A172 (cell line): ENCODE results near the gene MYOT. TPM values are rescaled to one million over a fixed set of nuclear protein-coding genes. Genes with fewer than 3 reads are reported as not detected.
"Not testable (repeated sequence)": the region's sequence is repeated elsewhere in the genome, so short reads cannot be mapped to it uniquely, and the experiment has no call there.

Experiments used
- DNase-seq: peaks from one replicate; pipeline ENCODE4 v3.0.0-alpha.2; 2015; ENCODE audit warnings: low spot score
- total RNA-seq: library from RNA; depleted of rRNA; stranded (reverse); fragments of >200 nt; shearing (Covaris generic); gene quantifications from 2 replicates; pipeline ENCODE4 v1.2.3, GENCODE V29; 2014; rRNA removed

Gene MYOT, protein sequence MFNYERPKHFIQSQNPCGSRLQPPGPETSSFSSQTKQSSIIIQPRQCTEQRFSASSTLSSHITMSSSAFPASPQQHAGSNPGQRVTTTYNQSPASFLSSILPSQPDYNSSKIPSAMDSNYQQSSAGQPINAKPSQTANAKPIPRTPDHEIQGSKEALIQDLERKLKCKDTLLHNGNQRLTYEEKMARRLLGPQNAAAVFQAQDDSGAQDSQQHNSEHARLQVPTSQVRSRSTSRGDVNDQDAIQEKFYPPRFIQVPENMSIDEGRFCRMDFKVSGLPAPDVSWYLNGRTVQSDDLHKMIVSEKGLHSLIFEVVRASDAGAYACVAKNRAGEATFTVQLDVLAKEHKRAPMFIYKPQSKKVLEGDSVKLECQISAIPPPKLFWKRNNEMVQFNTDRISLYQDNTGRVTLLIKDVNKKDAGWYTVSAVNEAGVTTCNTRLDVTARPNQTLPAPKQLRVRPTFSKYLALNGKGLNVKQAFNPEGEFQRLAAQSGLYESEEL
- total RNA-seq: not detected in 2 replicates

DNA sequence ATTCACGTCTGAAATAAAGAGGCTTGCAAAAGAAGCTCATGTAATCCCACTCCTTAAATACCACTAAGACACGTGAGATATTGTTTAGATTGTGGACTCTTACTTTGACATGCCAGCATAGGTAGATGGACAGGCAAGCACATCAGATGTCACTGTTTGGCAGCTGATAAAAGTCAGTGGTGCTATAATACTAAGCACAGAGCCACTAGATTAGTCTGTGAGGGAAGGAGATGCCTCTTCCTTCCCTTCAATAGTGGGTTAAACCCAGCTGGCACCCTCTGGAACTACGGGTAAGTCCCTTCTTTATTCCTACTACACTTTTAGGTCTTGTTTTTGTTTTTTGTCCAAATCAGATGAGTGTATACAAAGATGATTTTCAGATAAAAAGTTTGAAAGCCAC lies at the start of gene MYOT:
TSS of gene MYOT (plus strand) at position 197 of the 400 bp plus-strand sequence. CDS start 2,792 bp downstream, outside the sequence.
- DNase-seq: no peak

DNA sequence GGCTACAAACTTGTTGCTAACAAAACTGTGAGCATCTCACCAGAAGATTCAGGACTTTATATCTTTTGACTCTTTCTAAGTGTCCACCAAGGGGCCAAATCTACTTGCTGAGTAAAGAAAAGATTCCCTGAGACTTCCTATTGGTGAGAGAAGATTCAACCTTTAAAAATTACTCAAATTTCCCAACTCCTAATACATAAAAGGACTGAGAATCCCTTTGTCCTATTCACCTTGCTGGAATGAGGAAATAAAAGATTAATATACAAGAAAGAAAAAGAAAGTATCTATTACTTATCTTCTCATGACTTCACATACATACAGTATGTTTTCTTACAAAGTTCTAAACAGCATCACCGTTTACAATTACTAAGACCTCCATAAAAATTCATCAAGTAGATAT lies 47.9 kb upstream of the MYOT start:
- DNase-seq: no peak

DNA sequence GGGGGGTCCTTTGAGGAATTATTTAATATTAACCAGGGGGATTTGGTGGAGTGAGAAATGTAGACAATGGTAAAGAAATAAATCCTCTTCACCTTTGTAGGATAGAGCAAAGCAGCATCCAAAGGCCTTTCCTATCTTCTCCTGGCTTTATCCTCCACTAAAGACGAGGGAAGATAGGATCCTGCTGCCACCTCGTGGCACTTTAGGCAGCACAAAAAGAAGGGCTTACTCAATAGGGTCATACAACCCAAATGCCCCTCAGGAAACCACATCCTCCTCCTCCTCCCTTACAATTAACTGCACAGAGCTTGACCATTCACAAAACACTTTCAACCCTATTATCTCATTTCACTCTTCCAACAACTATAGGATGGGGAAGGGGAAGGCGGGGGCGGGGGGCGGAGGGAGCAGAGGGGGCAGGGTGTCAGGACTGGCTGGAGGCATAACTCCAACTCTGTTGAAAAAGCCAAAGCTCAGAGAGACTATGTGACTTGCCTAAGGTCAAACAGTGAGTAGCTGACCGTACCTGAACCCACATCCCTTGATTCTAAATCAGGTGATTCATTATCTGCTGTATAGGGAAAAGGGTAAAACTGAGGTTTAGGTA lies 45.4 kb upstream of the MYOT start:
- DNase-seq: peak; percentile 54

DNA sequence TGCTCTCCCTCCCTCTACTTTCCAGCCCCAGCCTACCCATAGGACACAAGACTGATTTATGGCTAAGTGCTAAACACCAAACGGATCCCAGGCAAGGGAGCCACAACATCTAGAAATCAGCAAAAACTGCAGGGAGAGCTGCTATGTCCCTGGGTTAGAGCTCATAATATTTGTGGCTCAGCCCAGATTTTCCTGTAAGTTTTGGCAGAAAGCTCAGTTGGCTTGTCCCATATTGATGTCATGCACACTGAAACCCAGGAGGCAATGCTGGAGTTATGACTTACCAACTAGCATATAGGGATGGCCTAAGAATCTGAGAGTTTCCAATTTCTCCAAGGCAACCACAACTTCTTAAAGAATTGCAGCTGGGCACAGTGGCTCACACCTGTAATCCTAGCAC lies 44.7 kb upstream of the MYOT start:
- DNase-seq: no peak

DNA sequence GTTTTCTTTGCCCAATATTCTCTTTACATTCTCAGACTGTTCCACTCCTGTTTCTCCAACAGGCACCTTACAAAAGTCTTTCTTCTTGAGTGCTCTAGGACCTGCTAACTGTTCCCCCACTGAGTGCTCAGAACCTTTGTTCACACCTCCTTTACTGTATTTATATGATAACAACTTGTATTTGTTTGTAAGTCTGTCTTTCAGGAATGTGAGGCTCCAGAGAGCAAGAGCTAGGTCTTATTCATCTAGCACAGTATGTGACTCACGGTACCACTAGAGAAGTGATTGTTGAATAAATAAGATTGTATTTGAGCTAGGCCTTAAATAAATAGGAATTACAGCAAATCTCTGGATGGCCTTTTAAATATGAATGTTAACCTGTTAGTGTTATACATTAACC lies 42.5 kb upstream of the MYOT start:
- no peak for DNase-seq

DNA sequence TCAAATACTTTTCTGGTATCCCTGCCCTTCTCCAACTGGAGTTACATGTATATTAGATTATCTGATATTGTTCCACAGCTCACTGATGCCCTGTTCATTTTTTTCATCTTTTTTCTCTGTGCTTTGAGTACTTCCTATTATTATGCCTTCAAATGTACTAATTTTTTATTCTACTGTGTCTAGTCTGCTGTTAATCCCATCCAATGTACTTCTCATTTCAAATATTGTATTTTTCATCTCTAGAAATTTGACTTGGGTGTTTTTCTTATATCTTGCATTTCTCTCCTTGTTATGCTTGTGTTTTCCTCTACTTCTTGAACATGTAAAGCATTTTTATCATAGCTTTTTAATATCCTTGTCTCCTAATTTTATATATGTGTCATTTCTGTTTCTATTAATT lies 41.6 kb upstream of the MYOT start:
- DNase-seq: no peak

DNA sequence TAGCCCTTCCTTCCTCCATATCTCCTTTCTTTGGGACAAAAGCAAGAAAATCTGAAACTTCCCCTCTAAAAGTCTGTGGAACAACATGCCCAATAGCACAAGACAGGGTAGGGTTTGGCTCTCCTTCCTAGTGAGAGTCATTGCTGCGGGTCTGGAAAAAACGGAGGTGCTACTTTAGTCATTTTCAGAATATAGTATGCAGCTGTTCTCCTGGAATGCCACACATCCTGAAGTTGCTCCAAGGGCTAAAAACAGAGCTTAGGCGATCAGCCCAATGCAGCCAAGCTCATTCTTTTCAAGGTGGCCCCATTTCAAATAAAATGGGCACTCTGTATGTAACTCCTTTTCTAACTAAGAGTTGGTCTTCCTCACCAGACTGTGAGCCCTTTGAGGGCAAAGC lies 39.5 kb upstream of the MYOT start:
- no peak for DNase-seq

DNA sequence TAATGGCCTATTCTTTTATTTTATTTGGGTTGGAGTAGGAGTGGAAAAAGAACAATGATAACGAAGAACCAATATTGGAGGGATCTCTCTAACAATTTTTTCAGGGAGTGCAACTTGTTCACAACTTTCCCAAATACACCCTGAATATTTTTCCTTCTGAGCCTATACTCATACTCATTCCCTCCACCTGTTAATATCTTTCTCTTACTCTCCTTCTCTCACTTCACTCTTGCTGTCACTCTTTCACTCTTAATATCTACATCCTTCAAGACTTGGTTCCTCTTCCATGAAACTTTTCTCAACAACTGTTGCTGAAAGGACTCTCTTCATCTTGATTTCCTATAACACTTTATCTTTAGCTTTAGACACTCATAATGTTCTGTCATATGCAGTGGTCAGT lies 39.0 kb upstream of the MYOT start:
- DNase-seq: no peak

DNA sequence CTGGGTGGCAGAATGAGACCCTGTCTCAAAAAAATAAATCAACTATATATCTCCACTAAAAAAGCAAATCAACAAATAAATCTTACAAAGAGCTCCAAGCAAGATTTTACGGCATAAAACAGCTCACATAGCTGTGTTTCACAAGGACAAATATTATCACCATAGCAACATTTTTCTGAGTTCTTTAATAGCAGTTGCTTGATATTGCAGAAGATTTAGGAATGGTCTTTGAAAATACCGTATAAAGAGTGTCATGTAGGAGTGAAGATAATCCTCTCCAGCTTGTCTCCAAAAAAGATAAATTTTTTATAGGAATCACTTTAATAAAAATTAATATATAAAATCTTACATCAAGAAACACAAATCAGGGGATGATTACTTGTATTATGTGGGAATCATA lies 36.6 kb upstream of the MYOT start:
- DNase-seq: no peak

DNA sequence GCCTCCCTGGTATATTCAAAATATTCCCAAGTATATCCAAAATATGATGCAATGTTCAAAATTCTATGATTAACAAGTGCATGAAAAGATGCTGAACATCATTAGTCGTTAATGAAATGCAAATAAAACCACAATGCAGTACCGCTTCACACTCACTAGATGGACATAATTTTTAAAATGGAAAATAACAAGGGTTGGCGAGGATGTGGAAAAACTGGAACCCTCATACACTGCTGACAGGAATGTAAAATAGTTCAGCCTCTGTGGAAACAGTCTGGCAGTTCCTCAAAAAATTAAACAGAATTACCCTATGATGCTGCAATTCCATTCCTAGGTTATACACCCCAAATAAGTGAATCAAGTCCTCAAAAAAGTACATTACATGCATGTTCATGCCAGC lies 36.1 kb upstream of the MYOT start:
- no peak for DNase-seq

DNA sequence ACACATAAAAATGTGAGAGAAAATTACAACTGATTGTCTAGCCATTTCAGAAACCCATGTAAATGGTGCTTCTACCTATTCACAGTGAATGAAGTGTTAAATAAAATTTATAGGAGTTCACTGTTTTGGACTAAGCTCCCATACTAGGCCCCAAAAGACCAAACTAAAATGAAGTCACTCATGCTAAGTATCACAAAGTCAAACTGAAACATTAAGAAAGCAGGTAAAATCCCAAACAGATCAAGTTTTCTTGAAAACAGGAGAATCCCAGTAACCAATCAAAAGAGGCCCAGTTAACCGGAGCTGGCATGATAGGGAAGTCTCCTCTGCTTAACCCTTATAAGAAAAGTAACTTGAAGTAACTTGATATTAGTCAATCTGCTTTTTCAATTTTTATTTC lies 35.2 kb upstream of the MYOT start:
- DNase-seq: no peak

DNA sequence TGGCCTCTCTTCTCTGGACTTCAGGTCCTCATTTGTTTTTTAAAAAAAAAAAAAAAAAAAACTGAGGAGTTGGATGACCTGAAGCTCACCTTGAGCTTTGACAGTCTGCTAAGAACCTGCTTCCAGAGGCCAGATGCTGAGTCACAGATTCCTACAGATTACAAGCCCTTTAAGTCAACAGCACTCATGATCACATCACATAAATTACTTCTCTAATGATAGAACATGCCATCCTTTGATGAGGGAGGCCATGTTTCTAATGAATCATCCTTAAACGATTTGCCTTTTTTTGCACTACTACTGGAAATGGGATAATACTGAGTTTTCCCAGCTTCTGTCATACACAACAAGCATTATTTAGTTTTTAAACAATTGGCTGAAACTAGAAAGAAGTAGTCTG lies 34.2 kb upstream of the MYOT start:
- peak; percentile 96 for DNase-seq

DNA sequence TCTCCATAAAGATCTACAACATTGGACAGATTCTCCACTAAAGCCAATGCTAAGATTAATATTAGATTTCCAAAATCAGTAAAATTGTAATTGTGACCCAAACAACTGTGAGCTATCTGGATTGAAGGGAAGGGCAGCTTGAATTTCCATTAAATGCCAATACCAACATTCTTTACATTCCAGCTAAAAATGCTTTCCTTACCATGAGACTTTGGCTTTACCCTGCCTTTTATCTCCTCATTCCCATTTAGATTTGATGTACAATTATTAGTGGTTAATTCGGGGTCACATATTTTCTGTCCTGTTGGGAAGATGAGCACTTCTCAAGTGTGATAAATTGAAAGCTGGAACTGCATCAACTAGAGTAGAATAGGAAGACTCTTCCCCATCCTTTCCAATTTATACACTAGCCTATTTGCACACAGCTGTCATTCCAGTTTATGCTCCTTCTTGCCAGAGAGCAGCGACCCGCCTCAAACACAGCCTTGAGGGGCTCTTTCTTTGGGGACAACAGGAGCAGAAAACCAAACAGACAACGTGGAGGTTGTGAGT lies 33.1 kb upstream of the MYOT start:
- peak; percentile 17 for DNase-seq

DNA sequence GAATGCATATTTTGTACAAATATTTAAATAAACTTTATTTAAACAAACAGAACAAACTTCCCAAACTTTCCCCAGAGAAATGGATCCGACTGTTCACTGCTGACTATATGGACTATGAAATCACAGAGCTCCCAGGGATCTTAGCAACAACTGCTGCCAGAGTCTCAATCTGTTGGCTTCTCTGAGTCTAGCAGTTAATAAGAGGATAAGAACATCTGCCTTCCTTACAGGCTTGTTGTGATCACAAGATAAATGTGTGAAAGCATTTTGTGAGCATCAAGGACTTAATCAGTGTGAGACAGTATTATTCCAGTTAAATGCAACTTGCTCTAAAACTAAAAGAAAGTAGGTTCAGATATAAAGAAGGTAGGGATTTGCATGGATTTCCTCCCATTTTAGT lies 31.4 kb upstream of the MYOT start:
- no peak for DNase-seq

DNA sequence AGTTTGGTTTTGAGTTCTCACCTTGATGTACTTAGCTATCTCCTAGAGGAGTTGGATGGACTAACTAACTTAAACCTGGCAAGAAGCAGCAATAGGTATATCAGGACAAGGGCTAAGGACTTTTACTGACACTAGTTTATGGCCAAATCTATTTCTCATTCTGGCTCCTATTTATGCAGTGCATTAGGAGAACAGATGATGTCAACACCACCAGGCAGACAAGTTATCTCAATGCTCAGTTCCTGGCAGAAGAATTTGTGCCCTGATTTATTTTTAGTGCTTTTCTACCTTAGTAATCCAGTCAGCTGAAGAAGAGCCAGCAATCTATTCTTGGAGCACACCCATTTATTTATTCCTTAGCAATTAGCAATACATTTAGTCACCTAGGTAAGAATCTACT lies 30.7 kb upstream of the MYOT start:
- peak; percentile 53 for DNase-seq

DNA sequence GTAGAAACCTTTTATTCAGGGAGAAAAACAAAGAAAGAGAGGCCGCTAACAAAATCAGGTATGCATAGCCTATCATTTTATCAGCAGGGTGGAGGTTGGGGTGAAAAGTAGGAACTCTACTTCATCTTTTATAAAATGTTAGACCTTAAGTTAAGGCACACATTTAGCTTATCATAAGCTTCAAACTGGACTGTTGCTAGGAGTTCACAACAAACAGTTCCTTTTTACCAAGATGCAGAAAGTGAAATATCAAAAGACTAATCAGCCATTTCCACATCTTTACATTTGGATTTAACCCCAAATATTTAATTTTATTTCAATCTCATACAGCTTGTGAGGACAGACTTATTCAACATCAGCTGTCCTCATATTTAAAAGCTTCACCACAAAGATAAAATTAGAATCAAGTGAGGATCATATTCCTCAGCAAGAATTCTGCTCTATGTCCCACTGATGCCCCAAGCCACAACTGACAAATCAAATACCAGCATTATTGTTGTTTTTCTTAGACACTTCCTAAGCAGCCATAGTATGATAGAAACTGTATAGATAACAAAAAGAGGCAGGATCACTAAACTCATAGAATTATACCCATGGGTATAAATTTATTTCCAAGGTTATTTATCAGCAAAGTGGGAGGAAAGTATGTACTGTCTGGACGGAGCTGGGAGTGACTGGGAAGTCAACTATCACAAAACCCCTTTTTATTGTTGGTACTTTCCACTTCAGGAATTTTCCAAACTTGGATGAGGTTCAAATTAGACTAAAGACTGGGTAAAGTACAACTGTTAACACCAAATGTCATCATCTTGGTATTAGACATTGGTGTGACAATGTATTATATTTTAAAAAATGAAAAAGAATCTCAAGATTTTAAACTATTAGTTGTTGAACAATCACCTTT lies 29.9 kb upstream of the MYOT start:
- peak; percentile 19 for DNase-seq

DNA sequence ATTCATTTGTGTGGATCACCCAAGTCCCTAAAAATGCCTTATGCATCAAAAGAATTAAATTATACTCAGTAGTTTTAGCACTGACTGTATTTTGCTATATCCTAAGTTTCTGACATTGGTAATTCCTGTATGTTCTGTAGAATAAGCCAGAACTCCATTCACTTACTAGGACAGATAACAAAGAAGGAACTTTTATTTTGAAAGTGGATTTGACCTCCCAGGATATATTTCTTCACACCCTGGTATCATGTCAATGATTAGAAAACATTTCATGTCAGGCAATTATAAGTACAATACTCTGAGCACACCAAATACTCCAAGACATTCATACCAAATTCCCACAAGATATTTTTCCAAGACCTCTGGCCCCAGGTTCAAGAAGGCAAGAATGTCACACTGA lies 28.7 kb upstream of the MYOT start:
- no peak for DNase-seq

DNA sequence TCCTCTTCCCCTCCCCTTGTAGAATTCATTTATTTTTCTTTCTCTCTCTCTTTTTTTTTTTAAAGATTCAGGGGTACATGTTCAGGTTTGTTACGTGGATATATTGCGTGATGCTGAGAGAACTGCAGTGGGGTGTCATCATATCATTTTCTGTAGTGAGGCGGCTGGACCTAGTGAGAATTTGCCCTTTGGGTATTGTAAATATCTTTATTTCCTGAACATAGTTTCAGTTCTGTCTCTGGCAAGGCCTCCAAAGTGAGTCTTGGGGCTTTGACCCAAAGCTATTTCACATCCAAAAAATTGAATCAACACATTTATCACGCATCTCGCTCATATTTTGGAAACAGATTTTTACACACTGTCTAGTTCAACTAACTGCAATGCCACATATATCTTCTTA lies 25.4 kb upstream of the MYOT start:
- no peak for DNase-seq

DNA sequence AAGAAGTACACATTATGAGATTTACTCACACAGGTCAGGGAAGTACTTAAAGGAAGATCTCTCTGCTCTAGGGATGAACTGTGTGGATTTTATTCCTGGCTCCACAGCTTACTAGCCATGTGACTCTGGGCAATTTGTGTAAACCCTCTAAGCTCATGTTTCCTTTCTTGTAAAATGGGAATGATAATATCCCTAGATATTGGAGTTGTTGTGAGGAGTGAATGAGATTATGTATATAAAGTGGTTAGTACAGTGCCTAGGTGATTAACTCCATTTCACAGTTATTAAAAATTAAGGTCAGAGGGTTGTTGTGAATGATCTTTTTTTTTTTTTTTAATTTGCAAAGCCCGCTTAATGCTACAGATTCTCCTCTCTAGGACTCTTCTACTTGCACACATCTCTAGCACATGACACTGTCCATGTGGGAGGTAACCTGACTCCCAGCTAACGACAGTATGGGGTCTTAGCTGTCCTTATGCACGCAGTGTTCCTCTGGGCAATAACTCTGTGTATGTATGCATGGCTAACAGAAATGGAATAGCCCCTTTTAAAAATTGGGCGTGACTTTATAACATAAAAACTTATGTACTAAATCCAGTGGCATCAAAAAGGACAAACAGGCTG lies 23.9 kb upstream of the MYOT start:
- no peak for DNase-seq

DNA sequence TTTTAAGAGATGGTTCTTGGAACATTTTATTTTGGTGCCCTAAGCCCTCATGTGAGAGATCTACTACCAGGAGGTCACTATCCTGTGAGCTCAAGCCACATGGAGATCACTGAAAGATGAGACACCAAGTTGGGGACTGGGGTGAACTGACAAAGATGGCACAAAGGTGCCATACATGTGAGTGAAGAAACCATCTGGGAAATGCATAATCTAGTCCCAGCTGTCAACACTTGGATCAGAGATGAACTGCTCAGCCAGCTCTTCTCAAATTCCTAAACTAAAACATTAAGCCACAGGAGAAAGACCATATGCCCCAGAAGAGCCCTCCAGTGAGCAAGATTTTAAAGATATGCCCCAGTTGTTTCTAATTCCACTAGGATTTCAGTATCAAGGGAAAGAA lies 22.2 kb upstream of the MYOT start:
- no peak for DNase-seq

DNA sequence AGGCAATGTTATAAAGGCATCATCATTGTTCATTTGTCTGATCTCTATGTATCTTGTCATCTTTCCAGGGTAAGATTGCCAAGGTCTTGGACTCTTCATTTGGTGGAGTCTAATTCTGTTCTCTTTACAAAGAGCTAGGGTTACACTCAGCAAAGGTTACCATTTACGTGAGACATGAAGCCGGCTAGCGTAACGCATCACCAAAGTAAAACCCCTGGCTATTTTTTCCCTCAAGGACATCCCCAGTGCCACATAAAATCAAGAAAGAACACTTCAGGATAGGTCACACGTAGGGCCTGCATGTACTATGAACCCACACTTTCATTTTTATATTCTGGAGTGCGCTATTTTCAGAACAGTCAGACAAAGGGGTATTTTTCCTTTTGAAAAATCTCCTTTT lies 20.0 kb upstream of the MYOT start:
- no peak for DNase-seq

DNA sequence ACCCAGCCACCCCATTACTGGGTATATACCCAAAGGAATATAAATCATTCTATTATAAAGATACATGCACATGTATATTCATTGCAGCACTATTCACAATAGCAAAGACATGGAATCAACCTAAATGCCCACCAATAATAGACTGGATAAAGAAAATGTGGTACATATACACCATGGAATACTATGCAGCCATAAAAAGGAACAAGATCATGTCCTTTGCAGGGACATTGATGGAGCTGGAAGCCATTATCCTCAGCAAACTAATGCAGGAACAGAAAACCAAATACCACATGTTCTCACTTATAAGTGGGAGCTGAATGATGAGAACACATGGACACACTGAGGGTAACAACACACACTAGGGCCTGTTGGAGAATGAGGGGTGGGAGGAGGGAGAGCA lies 14.5 kb upstream of the MYOT start:
- not testable (repeated sequence) for DNase-seq
